Liver (tissue), 3 donors: ENCODE measurements around the gene RAB6B.

ENCODE experiments used
- ATF3 ChIP-seq: IDR thresholded peaks from 2 replicates; pipeline ENCODE4 v1.6.1; 2016; ENCODE audit warnings: antibody characterized with exemption
- CTCF ChIP-seq: fragments of 150-350 bp; IDR thresholded peaks from 2 replicates; pipeline ENCODE4 v1.5.1; 2017; ENCODE audit warnings: improper control_type of control experiment, low read depth, low read length; ENCODE audit not compliant: missing input control
- HNF4G ChIP-seq: IDR thresholded peaks from 2 replicates; pipeline ENCODE4 v1.6.1; 2016; ENCODE audit warnings: antibody characterized with exemption
- REST ChIP-seq: IDR thresholded peaks from 2 replicates; pipeline ENCODE4 v1.6.1; 2016; ENCODE audit warnings: antibody characterized with exemption, mild to moderate bottlenecking
- RXRA ChIP-seq, 2 donors: IDR thresholded peaks; 2 replicates each; pipeline ENCODE4 v1.6.1; 2017 to 2018; ENCODE audit warnings: antibody characterized with exemption in 2 of 2, mild to moderate bottlenecking in 1 of 2
- SP1 ChIP-seq: IDR thresholded peaks from 2 replicates; pipeline ENCODE4 v1.6.1; 2018; ENCODE audit warnings: antibody characterized with exemption, mild to moderate bottlenecking
- donor health status: healthy.
- donor health status: healthy.

GRCh38 chr3:133931084-133931483 is 35.4 kb upstream of the RAB6B start:
- TF ChIP-seq CTCF (no peak), RXRA (IDR thresholded peaks at IDR 0.05) (no peak), ATF3 (no peak), REST (no peak), SP1 (no peak), HNF4G (no peak)
